Muscle of arm (tissue), 12 donors: ENCODE results near the gene SAAL1. TPM values are rescaled to one million over a fixed set of nuclear protein-coding genes. Genes with fewer than 3 reads are reported as not detected.

ENCODE experiments used
- polyA plus RNA-seq, 12 donors: library from polyadenylated mRNA; unstranded; fragments of 120-200 nt; gene quantifications; one replicate each; pipeline ENCODE4 v1.2.1, GENCODE V29; 2013; ENCODE audit not compliant: insufficient read length in 12 of 12

Gene SAAL1
- polyA plus RNA-seq, 12 donors = 10.2 to 23.7 (median 17.3) TPM; not detected in 1

Other genes starting within 250 kb of the SAAL1 start
- 10 to 100 TPM in 10 of 12 donors, 1 to 10 TPM in 1, not detected in 1; 7.0 to 60.5 (median 12.0) TPM for gene SERGEF, start 93.0 kb downstream of the SAAL1 start, polyA plus RNA-seq
- gene TPH1, start 59.8 kb downstream of the SAAL1 start, polyA plus RNA-seq = 10 to 100 TPM in 1 of 12 donors, 1 to 10 TPM in 2, under 1 TPM in 8, not detected in 1; 0.13 to 18.9 (median 0.41) TPM
- not detected for gene MRGPRX3, start 26.5 kb upstream of the SAAL1 start, polyA plus RNA-seq
- not detected for gene MRGPRX4, start 66.8 kb upstream of the SAAL1 start, polyA plus RNA-seq
- not detected for gene SAA4, start 130.7 kb upstream of the SAAL1 start, polyA plus RNA-seq
- gene SAA2, start 142.6 kb upstream of the SAAL1 start, polyA plus RNA-seq = under 1 TPM in 3 of 12 donors, not detected in 9; 0.28 to 0.40 (median 0.32) TPM
- gene SAA1, start 160.2 kb upstream of the SAAL1 start, polyA plus RNA-seq = not detected
- 10 to 100 TPM in 11 of 12 donors, not detected in 1; 11.3 to 18.1 (median 14.0) TPM for gene HPS5, start 216.1 kb upstream of the SAAL1 start, polyA plus RNA-seq
- 10 to 100 TPM in 11 of 12 donors, not detected in 1; 29.2 to 57.3 (median 37.3) TPM for gene GTF2H1, start 216.5 kb upstream of the SAAL1 start, polyA plus RNA-seq